ENCODE results near the gene METTL22.

GRCh38 chr16:8665529-8665928, 44.0 kb downstream of the METTL22 start:
- TF ChIP-seq CTCF (conservative IDR thresholded peaks at IDR 0.05; ENCODE audit: low read depth, low read length) (no peak), EZH2phosphoT487 (IDR thresholded peaks at IDR 0.05; ENCODE audit: borderline replicate concordance, low read length) (no peak), EZH2 (IDR thresholded peaks at IDR 0.05; ENCODE audit: low read length, unreplicated experiment) (no peak)

Measured in PC-3 (cell line).